ENCODE measurements around the gene SCYL2.
"Not testable (repeated sequence)": the region's sequence is repeated elsewhere in the genome, so short reads cannot be mapped to it uniquely, and the experiment has no call there.

Gene SCYL2

DNA sequence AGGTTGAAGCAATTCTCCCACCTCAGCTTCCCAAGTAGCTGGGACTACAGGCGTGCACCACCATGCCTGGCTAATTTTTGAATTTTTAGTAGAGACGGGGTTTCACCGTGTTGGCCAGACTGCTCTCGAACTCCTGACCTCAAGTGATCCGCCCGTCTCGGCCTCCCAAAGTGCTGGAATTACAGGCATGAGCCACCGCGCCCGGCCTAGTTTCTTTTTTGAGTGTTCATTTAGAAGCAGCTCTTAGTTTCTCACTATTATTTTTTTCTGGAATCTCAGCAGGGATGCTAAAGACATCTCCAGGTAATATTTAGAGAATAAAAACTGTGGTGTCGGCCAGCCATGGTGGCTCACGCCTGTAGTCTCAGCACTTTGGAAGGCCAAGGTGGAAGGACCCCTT, 17.6 kb downstream of the SCYL2 start:
- H3K9me3 ChIP-seq (ENCODE audit: control insufficient read depth, low read length); H3K4me1 ChIP-seq (ENCODE audit: control insufficient read depth, insufficient read depth, low read length); H3K4me3 ChIP-seq (ENCODE audit: insufficient read depth, low read depth, low read length); H3K36me3 ChIP-seq (ENCODE audit: control insufficient read depth, insufficient read depth, low read length); H3K27ac ChIP-seq (ENCODE audit: insufficient read depth, low read depth, low read length, poor library complexity, severe bottlenecking); H3K27me3 ChIP-seq (ENCODE audit: control insufficient read depth, insufficient read depth, low read length, poor library complexity, severe bottlenecking): not testable (repeated sequence)
- WGBS, 2 experiments, result 92 to 94% methylated on average over 12 of the region's 12 CpGs

DNA sequence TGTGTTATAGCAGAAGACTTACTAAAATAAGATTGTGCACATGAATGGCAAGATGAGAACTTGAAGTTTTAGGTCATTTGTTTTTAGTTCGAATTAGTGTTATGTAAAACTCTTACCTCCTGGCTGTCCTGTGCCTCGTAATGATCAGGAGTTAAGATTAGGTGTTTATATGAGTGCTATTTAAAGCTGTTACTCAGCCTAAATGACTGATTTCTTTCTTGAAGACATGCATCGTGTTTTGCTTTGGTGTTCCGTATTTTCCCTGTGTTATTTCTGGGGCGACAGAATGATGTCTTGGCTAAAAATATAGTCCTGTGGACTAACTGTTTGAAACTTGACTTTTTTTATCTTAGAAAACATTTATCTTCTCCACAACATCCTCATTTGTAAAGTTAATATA, 22.1 kb downstream of the SCYL2 start:
- Histone ChIP-seq H3K4me1 (ENCODE audit: control insufficient read depth, insufficient read depth, low read length) (no peaks in the 10 kb centered on the region), H3K4me3 (ENCODE audit: insufficient read depth, low read depth, low read length) (no peak overlapping the region), H3K36me3 (ENCODE audit: control insufficient read depth, insufficient read depth, low read length) (peaks cover 7% of the 10 kb centered on the region), H3K27ac (ENCODE audit: insufficient read depth, low read depth, low read length, poor library complexity, severe bottlenecking) (no peak overlapping the region), H3K27me3 (ENCODE audit: control insufficient read depth, insufficient read depth, low read length, poor library complexity, severe bottlenecking) (no peaks in the 10 kb centered on the region), H3K9me3 (ENCODE audit: control insufficient read depth, low read length) (no peaks in the 10 kb centered on the region)
- 92 to 96% methylated on average over 5 of the region's 5 CpGs for WGBS, 2 experiments

DNA sequence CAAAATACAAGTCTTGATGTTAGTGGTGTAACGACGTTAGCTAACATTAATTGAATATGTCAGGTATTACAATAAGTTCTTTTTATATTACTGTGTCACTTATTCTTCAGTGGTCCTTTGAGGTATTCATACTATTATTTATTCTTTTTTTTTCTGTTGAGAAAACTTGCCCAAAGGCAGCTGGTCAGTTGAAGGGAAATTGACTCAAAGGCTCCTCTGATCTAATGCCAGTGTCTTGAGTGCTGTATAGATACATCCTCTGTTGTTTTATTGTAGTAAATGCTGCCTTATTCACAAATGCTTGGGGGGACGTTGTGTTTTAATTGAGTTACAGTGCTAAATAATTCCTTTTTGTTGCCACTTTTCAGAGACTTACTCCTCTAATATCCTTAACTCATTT, 23.0 kb downstream of the SCYL2 start:
- Histone ChIP-seq H3K36me3 (ENCODE audit: control insufficient read depth, insufficient read depth, low read length) (peaks cover 7% of the 10 kb centered on the region), H3K27me3 (ENCODE audit: control insufficient read depth, insufficient read depth, low read length, poor library complexity, severe bottlenecking) (no peaks in the 10 kb centered on the region), H3K27ac (ENCODE audit: insufficient read depth, low read depth, low read length, poor library complexity, severe bottlenecking) (no peak overlapping the region), H3K4me3 (ENCODE audit: insufficient read depth, low read depth, low read length) (no peak overlapping the region), H3K4me1 (ENCODE audit: control insufficient read depth, insufficient read depth, low read length) (no peaks in the 10 kb centered on the region), H3K9me3 (ENCODE audit: control insufficient read depth, low read length) (no peaks in the 10 kb centered on the region)
- 96 to 100% methylated on average over 1 to 3 of the region's 3 CpGs for WGBS, 2 experiments

DNA sequence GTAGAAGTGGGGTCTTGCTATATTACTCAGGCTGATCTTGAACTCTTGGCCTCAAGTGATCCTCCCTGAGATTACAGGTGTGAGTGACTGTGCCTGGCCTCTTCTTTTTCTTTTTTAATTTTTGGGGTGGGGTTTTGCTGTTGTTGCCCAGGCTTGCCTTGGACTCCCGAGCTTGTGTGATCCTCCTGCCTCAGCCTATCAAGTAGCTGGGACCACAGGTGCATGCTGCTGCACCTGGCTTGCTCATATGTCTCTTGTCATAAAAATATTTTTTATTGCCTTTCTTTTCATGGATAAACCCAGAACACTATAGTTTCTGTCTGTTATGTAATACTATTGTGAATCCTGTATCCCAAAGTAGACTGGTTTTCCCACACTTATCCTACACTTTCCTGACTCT, 26.0 kb downstream of the SCYL2 start:
- H3K4me3 ChIP-seq (ENCODE audit: insufficient read depth, low read depth, low read length), result no peak overlapping the region

DNA sequence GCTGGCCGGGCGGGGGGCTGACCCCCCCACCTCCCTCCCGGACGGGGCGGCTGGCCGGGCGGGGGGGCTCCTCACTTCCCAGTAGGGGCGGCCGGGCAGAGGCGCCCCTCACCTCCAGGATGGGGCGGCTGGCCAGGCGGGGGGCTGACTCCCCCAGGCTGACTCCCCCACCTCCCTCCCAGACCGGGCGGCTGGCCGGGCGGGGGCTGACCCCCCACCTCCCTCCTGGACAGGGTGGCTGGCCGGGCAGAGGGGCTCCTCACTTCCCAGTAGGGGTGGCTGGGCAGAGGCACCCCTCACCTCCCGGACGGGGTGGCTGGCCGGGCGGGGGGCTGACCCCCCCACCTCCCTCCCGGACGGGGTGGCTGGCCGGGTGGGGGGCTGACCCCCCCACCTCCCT, 27.4 kb downstream of the SCYL2 start:
- WGBS, 2 experiments, result 87 to 96% methylated on average over 6 to 13 of the region's 24 CpGs
- H3K27ac ChIP-seq (ENCODE audit: insufficient read depth, low read depth, low read length, poor library complexity, severe bottlenecking); H3K27me3 ChIP-seq (ENCODE audit: control insufficient read depth, insufficient read depth, low read length, poor library complexity, severe bottlenecking): not testable (repeated sequence)

More for the DNA sequence above, 26.0 kb downstream of the SCYL2 start:
- Histone ChIP-seq H3K4me1 (ENCODE audit: control insufficient read depth, insufficient read depth, low read length) (no peaks in the 10 kb centered on the region), H3K27ac (ENCODE audit: insufficient read depth, low read depth, low read length, poor library complexity, severe bottlenecking) (no peak overlapping the region), H3K36me3 (ENCODE audit: control insufficient read depth, insufficient read depth, low read length) (peaks cover 7% of the 10 kb centered on the region), H3K27me3 (ENCODE audit: control insufficient read depth, insufficient read depth, low read length, poor library complexity, severe bottlenecking) (no peaks in the 10 kb centered on the region), H3K9me3 (ENCODE audit: control insufficient read depth, low read length) (no peaks in the 10 kb centered on the region)
- 91 to 100% methylated on average over 1 of the region's 1 CpG for WGBS, 2 experiments

DNA sequence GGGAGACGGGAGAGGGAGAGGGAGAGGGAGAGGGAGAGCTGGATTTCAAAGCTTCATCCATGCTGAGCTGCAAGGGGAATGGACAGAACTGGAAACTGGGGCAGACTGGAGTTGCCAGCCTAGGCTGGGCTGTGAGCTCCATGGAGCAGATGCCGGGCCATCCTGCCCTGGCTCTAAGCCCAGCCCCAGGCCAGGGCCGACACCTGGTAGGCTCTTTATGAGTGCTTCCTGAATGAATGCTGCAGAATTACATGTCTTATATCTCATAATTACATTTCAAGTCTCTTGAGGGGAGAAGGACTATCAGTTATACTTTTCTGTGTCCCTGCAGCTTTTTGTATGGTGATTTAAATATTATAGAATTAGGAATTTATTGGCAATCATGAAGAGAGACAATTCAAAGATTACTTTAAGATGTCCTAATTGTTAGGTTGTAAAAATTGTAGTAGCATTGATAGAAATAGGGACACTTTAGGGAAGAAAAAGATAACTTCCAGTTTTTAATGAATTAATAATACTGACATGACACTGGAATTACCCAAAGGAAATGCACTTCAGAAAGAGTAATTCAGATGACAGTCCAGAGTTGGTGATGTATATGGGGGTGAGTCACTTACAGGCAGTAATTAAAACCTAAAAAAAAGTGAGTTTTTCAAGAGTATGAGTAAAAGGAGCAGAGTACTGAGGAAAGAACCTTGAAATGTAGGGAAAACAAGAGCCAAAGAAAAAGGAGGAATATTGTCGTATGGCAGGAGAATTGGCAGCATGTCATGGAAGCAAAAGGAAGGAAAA, 29.0 kb downstream of the SCYL2 start:
- Histone ChIP-seq H3K9me3 (ENCODE audit: control insufficient read depth, low read length) (peaks cover 3% of the 10 kb centered on the region), H3K36me3 (ENCODE audit: control insufficient read depth, insufficient read depth, low read length) (peaks cover 17% of the 10 kb centered on the region), H3K27ac (ENCODE audit: insufficient read depth, low read depth, low read length, poor library complexity, severe bottlenecking) (no peak overlapping the region), H3K4me1 (ENCODE audit: control insufficient read depth, insufficient read depth, low read length) (no peaks in the 10 kb centered on the region), H3K4me3 (ENCODE audit: insufficient read depth, low read depth, low read length) (no peak overlapping the region), H3K27me3 (ENCODE audit: control insufficient read depth, insufficient read depth, low read length, poor library complexity, severe bottlenecking) (no peaks in the 10 kb centered on the region)
- 92 to 97% methylated on average over 3 to 4 of the region's 4 CpGs for WGBS, 2 experiments

More for the DNA sequence above, 27.4 kb downstream of the SCYL2 start:
- H3K4me3 ChIP-seq (ENCODE audit: insufficient read depth, low read depth, low read length); H3K4me1 ChIP-seq (ENCODE audit: control insufficient read depth, insufficient read depth, low read length); H3K9me3 ChIP-seq (ENCODE audit: control insufficient read depth, low read length): not testable (repeated sequence)
- H3K36me3 ChIP-seq (ENCODE audit: control insufficient read depth, insufficient read depth, low read length), result peaks cover 16% of the 10 kb centered on the region

DNA sequence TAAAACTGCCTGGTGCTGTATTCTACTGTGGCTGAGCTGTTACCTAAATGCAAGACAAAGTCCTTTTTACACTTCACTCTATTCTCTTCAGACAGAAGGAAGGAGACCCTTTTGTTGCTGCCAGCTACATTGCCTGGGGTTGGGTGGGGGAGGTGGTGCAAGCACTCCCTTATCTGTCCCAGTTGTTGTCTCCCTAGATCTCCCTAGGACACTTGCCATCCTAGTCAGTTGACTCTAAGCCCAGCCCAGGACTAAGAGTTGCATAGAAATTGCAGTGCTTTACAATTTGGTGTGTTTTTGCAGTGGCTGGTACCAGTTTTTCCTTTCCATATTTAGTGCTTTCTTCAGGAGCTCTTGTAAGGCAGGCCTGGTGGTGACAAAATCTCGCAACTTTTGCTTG, 35.1 kb downstream of the SCYL2 start:
- 100% methylated on average over 1 of the region's 1 CpG; no CpG with 5 or more reads in 1 of the 2 experiments for WGBS, 2 experiments
- peaks cover 39% of the 10 kb centered on the region for H3K36me3 ChIP-seq (ENCODE audit: control insufficient read depth, insufficient read depth, low read length)

DNA sequence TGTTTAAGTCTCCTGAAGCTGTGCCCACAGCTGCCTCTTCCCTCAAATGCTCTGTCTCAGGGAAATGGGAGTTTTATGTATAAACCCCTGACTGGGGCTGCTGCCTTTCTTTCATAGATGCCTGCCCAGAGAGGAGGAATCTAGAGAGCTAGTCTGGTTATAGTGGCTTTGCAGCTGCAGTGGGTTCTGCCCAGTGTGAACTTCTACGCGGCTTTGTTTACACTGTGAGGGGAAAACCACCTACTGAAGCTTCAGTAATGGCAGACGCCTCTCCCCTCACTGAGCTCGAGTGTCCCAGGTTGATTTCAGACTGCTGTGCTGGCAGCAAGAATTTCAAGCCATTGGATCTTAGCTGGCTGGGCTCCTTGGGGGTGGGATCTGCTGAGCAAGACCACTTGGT, 36.9 kb downstream of the SCYL2 start:
- H3K36me3 ChIP-seq (ENCODE audit: control insufficient read depth, insufficient read depth, low read length), result peaks cover 34% of the 10 kb centered on the region
- no peaks in the 10 kb centered on the region for H3K27me3 ChIP-seq (ENCODE audit: control insufficient read depth, insufficient read depth, low read length, poor library complexity, severe bottlenecking)
- no peaks in the 10 kb centered on the region for H3K4me1 ChIP-seq (ENCODE audit: control insufficient read depth, insufficient read depth, low read length)
- peaks cover 3% of the 10 kb centered on the region for H3K9me3 ChIP-seq (ENCODE audit: control insufficient read depth, low read length)
- H3K4me3 ChIP-seq (ENCODE audit: insufficient read depth, low read depth, low read length), result no peak overlapping the region
- WGBS, 2 experiments, result 93 to 95% methylated on average over 4 of the region's 4 CpGs
- H3K27ac ChIP-seq (ENCODE audit: insufficient read depth, low read depth, low read length, poor library complexity, severe bottlenecking), result no peak overlapping the region

More for the DNA sequence above, 35.1 kb downstream of the SCYL2 start:
- H3K27me3 ChIP-seq (ENCODE audit: control insufficient read depth, insufficient read depth, low read length, poor library complexity, severe bottlenecking), result no peaks in the 10 kb centered on the region
- H3K4me1 ChIP-seq (ENCODE audit: control insufficient read depth, insufficient read depth, low read length), result no peaks in the 10 kb centered on the region
- peaks cover 3% of the 10 kb centered on the region for H3K9me3 ChIP-seq (ENCODE audit: control insufficient read depth, low read length)
- no peak overlapping the region for H3K27ac ChIP-seq (ENCODE audit: insufficient read depth, low read depth, low read length, poor library complexity, severe bottlenecking)
- H3K4me3 ChIP-seq (ENCODE audit: insufficient read depth, low read depth, low read length), result no peak overlapping the region

DNA sequence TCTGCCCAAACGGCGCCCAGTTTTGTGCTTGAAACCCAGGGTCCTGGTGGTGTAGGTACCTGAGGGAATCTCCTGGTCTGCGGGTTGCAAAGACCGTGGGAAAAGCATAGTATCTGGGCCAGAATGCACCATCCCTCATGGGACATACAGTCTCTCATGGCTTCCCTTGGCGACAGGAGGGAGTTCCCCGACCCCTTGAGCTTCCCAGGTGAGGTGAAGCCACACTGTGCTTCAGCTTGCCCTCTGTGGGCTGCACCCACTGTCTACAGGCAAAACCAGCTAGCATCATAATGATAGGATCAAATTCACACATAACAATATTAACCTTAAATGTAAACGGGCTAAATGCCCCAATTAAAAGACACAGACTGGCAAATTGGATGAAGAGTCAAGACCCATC, 37.4 kb downstream of the SCYL2 start:
- H3K9me3 ChIP-seq (ENCODE audit: control insufficient read depth, low read length); H3K27me3 ChIP-seq (ENCODE audit: control insufficient read depth, insufficient read depth, low read length, poor library complexity, severe bottlenecking); H3K4me1 ChIP-seq (ENCODE audit: control insufficient read depth, insufficient read depth, low read length); H3K4me3 ChIP-seq (ENCODE audit: insufficient read depth, low read depth, low read length); H3K27ac ChIP-seq (ENCODE audit: insufficient read depth, low read depth, low read length, poor library complexity, severe bottlenecking): not testable (repeated sequence)
- H3K36me3 ChIP-seq (ENCODE audit: control insufficient read depth, insufficient read depth, low read length), result peaks cover 30% of the 10 kb centered on the region
- WGBS, 2 experiments, result 93 to 97% methylated on average over 6 to 7 of the region's 7 CpGs

DNA sequence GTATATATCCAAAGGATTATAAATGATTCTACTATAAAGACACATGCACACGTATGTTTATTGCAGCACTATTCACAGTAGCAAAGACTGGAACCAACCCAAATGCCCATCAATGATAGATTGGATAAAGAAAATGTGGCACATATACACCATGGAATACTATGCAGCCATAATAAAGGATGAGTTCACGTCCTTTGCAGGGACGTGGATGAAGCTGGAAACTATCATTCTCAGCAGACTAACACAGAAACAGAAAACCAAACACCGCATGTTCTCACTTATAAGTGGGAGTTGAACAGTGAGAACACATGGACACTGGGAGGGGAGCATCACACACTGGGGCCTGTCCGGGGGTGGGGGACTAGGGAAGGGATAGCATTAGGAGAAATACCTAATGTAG, 41.2 kb downstream of the SCYL2 start:
- WGBS, 2 experiments, result 94 to 95% methylated on average over 2 to 5 of the region's 5 CpGs
- not testable (repeated sequence) for H3K4me1 ChIP-seq (ENCODE audit: control insufficient read depth, insufficient read depth, low read length); H3K9me3 ChIP-seq (ENCODE audit: control insufficient read depth, low read length); H3K4me3 ChIP-seq (ENCODE audit: insufficient read depth, low read depth, low read length); H3K27ac ChIP-seq (ENCODE audit: insufficient read depth, low read depth, low read length, poor library complexity, severe bottlenecking); H3K27me3 ChIP-seq (ENCODE audit: control insufficient read depth, insufficient read depth, low read length, poor library complexity, severe bottlenecking)
- H3K36me3 ChIP-seq (ENCODE audit: control insufficient read depth, insufficient read depth, low read length), result peaks cover 20% of the 10 kb centered on the region

Data from ectodermal cell (in vitro differentiated cells).